Activated T-helper 2 cell treated with anti-CD3 and anti-CD28 coated beads, Interferon-gamma antibody, Interleukin-2, Interleukin-4, amounts not matched to agents 10 μg/mL and 5 μg/mL and 100 μg/mL, durations not matched to agents 14 hours and 24 hours and 36 hours (primary cell): ENCODE measurements around the gene NOG. TPM values are rescaled to one million over a fixed set of nuclear protein-coding genes. Genes with fewer than 3 reads are reported as not detected.
A peak's percentile ranks its signal among the peaks of the same experiment; 100 is the strongest.

Source experiments
- DNase-seq: peaks from one replicate; pipeline ENCODE4 v3.0.0; 2021; ENCODE audit warnings: low spot score
- H3K27ac Mint-ChIP-seq: one replicate; pipeline ENCODE4 v1.8.0; 2021; ENCODE audit warnings: mixed read lengths
- H3K27me3 Mint-ChIP-seq: one replicate; pipeline ENCODE4 v1.8.0; 2021; ENCODE audit warnings: low read depth, mixed read lengths
- H3K36me3 Mint-ChIP-seq: one replicate; pipeline ENCODE4 v1.8.0; 2021; ENCODE audit warnings: low read depth, mixed read lengths
- H3K4me1 Mint-ChIP-seq: one replicate; pipeline ENCODE4 v1.8.0; 2021; ENCODE audit warnings: low read depth, mixed read lengths
- H3K4me3 Mint-ChIP-seq: one replicate; pipeline ENCODE4 v1.8.0; 2021; ENCODE audit warnings: low read depth, mild to moderate bottlenecking, moderate library complexity, mixed read lengths
- H3K9me3 Mint-ChIP-seq: one replicate; pipeline ENCODE4 v1.8.0; 2021; ENCODE audit warnings: mixed read lengths
- intact Hi-C: fragments of 100-400 bp; cut with micrococcal nuclease; formaldehyde crosslinking; loops from one replicate; pipeline ENCODE4 v1.15.1; 2023
- total RNA-seq: library from RNA; stranded (reverse); gene quantifications from 2 replicates; pipeline ENCODE4 v1.2.3, GENCODE V29; 2022

The NOG gene
- total RNA-seq, 1 donor from 2014 or later, result not detected

DNA sequence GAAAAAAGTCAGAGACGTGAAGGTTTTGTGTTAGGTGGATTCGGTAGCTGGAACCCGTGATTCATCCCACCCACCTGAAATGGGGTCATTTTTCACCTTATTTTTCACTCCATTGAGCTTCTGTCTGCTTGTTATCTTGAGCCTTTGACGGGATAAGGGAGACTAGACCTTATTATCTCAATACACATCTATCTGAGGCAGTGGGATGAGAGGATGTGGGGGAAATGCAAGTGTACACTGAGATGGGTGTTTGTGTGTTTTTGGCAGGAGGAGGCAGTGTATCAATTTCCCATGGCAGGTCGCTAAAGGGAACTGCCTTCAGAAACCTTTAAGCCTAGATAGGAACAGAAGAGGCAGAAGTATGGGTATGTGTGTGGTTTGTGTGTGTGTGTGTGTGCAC lies 6.2 kb upstream of the NOG start:
- DNase-seq, result no peak
- no peaks in the 10 kb centered on the region for H3K36me3 Mint-ChIP-seq
- no peaks in the 10 kb centered on the region for H3K9me3 Mint-ChIP-seq
- intact Hi-C loops, result no loop called here
- peaks cover 50% of the 10 kb centered on the region for H3K27me3 Mint-ChIP-seq
- no peak overlapping the region for H3K27ac Mint-ChIP-seq
- no peak overlapping the region for H3K4me3 Mint-ChIP-seq
- peaks cover 4% of the 10 kb centered on the region for H3K4me1 Mint-ChIP-seq

DNA sequence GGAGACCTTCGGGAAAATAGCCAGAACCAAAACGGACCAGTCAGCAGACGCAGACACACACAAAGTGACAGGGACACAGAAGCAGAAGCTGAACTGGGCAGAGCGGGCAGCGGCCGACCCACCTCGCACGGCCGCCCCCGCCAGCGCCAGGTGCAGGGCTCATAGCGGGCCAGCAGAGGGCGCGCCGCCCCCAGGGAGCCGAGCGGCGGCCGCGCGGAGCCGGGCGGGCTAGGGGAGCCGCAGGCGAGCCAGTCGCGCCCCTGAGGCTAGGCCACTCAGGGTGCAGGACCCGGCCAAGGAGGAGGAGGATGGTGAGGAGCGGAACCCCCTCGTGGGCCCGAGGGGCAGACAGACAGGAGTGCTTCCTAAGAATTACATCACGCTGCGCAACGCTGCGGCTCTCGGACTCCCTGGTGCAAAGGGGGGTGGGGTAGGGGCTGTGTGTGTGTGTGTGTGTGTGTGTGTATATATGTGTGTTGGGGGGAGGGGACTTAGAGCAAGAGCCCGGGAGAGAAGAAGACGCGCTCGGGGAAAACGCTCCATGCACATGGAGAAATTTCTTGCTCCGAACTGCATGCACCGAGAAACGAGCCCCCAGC lies 913 bp upstream of the NOG start:
- Mint-ChIP-seq H3K4me1 (peaks cover 19% of the 10 kb centered on the region), H3K27ac (no peak overlapping the region), H3K36me3 (no peaks in the 10 kb centered on the region), H3K4me3 (peak overlapping the region; percentile 64), H3K27me3 (peaks cover 55% of the 10 kb centered on the region), H3K9me3 (no peaks in the 10 kb centered on the region)
- DNase-seq, result peak; percentile 48
- intact Hi-C loops, result loop anchor here (1.0 to 10.0 kb wide), 5 partner anchors 62 to 352 kb away; no protein-coding TSS in a partner anchor

DNA sequence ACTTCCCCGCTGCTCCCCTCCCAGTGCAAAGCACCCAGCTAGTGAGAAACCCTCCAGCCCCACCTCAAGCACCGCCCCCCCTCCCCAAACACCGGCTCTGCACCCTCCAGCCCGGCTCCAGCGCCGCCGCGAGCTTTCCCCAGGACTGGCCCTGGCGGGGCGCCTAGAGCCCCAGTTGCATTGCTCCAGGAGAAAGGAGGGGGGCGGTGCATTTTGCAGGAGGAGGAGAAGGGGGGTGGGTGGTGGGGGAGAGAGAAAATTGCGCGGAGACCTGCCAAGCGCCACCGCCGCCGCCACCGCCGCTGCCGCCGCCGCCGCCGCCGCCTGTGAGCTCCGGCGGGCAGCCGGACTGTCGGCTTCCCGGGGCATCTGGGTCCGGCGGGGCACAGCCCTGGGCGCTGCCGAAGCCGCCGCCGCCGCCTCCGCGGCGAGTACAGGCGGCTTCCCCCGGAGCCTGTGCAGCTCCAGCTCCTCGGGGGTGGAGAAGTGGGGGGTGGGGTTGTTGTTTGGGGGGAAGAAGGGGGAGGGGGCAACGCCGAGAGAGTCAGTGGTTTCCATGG lies 333 bp upstream of the NOG start:
- intact Hi-C loops, result loop anchor here (2.0 to 10.0 kb wide), 2 partner anchors 86 to 352 kb away; no protein-coding TSS in a partner anchor
- DNase-seq, result no peak
- Mint-ChIP-seq H3K4me1 (peaks cover 19% of the 10 kb centered on the region), H3K9me3 (no peaks in the 10 kb centered on the region), H3K4me3 (peak overlapping the region; percentile 64), H3K27me3 (peaks cover 59% of the 10 kb centered on the region), H3K27ac (no peak overlapping the region), H3K36me3 (no peaks in the 10 kb centered on the region)

DNA sequence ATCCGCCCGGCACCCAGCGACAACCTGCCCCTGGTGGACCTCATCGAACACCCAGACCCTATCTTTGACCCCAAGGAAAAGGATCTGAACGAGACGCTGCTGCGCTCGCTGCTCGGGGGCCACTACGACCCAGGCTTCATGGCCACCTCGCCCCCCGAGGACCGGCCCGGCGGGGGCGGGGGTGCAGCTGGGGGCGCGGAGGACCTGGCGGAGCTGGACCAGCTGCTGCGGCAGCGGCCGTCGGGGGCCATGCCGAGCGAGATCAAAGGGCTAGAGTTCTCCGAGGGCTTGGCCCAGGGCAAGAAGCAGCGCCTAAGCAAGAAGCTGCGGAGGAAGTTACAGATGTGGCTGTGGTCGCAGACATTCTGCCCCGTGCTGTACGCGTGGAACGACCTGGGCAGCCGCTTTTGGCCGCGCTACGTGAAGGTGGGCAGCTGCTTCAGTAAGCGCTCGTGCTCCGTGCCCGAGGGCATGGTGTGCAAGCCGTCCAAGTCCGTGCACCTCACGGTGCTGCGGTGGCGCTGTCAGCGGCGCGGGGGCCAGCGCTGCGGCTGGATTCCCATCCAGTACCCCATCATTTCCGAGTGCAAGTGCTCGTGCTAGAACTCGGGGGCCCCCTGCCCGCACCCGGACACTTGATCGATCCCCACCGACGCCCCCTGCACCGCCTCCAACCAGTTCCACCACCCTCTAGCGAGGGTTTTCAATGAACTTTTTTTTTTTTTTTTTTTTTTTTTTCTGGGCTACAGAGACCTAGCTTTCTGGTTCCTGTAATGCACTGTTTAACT lies 1.0 kb downstream of the NOG start:
- peak; percentile 28 for DNase-seq
- Mint-ChIP-seq H3K4me1 (peaks cover 24% of the 10 kb centered on the region), H3K27ac (no peak overlapping the region), H3K27me3 (peaks cover 64% of the 10 kb centered on the region), H3K9me3 (no peaks in the 10 kb centered on the region), H3K4me3 (no peak overlapping the region), H3K36me3 (no peaks in the 10 kb centered on the region)
- intact Hi-C loops, result loop anchor here (10.0 kb wide), 1 partner anchor 350 kb away; no protein-coding TSS in a partner anchor

DNA sequence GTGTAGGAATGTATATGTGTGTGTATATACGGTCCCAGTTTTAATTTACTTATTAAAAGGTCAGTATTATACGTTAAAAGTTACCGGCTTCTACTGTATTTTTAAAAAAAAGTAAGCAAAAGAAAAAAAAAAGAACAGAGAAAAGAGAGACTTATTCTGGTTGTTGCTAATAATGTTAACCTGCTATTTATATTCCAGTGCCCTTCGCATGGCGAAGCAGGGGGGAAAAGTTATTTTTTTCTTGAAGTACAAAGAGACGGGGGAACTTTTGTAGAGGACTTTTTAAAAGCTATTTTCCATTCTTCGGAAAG lies 1.6 kb downstream of the NOG start:
- H3K4me1 Mint-ChIP-seq, result peaks cover 24% of the 10 kb centered on the region
- no peaks in the 10 kb centered on the region for H3K36me3 Mint-ChIP-seq
- H3K27ac Mint-ChIP-seq, result no peak overlapping the region
- intact Hi-C loops, result loop anchor here (10.0 kb wide), 1 partner anchor 350 kb away; no protein-coding TSS in a partner anchor
- DNase-seq, result no peak
- H3K4me3 Mint-ChIP-seq, result no peak overlapping the region
- no peaks in the 10 kb centered on the region for H3K9me3 Mint-ChIP-seq
- H3K27me3 Mint-ChIP-seq, result peaks cover 66% of the 10 kb centered on the region

DNA sequence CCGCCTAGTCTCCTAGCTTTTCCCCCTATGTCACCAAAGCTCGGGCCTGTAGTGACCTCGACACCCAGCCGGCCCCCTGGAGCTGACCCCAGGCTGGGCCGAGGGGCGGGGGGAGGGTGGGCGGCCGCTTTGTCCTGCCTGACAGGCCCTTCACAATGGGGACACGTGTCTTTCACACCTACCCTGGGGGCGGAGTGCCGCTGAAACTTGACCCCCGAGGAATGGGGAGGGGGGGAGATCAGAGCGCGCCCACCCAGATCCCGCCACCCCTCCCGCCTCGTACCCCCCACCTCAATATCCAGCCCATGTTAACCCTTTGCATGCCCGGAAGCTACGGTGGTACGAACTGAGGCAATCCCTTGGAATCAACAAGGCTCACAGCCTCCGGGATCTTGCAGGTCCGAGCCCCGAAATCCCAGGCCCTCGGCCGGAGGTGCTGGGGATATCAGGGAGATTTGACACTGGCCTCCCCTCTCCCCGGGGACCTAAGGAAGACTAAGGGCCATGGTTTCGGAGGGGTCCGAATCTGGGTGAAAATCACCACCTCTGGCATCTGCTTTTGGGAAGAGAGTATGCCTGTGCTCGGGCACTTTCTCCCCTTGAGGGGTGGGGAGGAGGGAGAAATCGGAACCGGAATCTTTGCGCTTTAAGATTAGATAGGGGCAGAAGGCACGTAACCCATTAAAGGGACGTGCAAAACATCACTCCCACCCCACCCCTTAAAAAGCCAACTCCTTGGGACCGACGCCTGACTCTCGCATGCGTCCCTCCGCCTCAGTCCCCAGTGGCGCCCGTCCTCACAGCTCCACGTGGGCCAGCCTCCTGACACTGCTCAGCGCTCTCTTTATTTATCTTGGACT lies 2.6 kb downstream of the NOG start:
- peaks cover 24% of the 10 kb centered on the region for H3K4me1 Mint-ChIP-seq
- H3K9me3 Mint-ChIP-seq, result no peaks in the 10 kb centered on the region
- H3K36me3 Mint-ChIP-seq, result no peaks in the 10 kb centered on the region
- intact Hi-C loops, result loop anchor here (10.0 kb wide), 1 partner anchor 349 kb away; no protein-coding TSS in a partner anchor
- H3K4me3 Mint-ChIP-seq, result no peak overlapping the region
- peaks cover 65% of the 10 kb centered on the region for H3K27me3 Mint-ChIP-seq
- H3K27ac Mint-ChIP-seq, result no peak overlapping the region
- no peak for DNase-seq

DNA sequence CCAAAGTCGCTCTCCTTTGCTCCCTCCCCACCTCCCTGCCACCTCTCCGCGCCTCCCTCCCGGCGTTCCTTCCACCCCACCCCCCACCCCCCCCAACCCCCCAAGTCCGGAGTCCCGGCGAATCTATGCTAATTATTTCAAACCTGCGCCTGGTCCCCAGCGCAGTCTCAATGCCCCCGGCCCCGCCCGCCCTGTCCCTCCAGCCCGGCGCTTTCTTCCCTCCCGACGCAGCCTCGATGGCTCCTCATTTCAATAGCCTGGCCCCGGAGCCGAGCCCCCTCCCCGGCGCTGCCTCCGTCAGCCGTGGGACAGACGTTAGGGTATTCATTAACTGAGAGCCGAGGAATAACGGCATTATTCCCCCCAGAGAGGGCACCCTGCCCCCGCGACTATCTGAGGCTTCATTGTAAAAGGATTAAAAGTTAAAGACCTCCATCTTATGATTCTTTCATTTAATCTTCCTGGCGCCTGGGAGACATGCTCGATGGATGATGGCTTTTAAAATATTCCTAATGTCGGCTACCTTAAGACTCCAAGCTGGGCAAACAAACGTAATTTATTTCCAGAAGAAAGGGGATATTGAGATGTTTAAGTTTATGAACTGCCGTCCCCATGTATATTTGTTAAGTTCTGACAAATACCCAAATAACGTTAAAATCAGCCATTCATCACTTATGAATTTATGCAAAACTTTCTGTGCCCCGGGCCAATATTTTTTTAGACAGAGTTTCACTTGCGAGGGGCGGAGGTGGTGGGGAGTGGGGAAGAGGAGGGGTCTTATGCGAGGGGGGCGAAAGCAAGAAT lies 3.4 kb downstream of the NOG start:
- Mint-ChIP-seq H3K27ac (no peak overlapping the region), H3K36me3 (no peaks in the 10 kb centered on the region), H3K4me3 (peak overlapping the region; percentile 39), H3K4me1 (peaks cover 24% of the 10 kb centered on the region), H3K9me3 (no peaks in the 10 kb centered on the region), H3K27me3 (peaks cover 63% of the 10 kb centered on the region)
- DNase-seq, result no peak
- intact Hi-C loops, result loop anchor here (10.0 kb wide), 1 partner anchor 348 kb away; no protein-coding TSS in a partner anchor

DNA sequence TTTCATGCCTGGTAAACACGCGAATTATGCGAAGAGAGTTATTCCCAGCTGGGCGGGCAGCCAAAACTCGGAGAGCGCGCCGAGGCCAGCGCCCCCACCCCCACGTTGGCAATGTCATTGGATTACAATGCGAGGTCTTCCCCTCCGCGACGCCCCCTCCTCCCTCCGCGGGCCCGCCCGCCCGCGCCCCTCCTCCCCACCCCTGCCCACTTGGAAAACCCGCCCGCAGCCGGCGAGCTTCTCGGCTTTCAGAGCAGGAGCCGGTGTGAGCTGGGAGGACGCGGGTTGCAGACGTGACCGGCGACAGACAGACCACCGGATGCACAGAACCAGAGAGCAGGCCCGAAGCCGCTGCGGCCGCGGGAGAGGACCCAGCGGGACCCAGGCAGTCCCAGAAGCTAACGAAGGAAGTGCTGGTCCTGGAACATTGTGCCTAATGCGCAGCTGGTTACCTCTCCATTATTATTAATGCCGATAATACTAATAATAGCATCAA lies 4.0 kb downstream of the NOG start:
- DNase-seq, result no peak
- intact Hi-C loops, result loop anchor here (10.0 kb wide), 1 partner anchor 347 kb away; no protein-coding TSS in a partner anchor
- no peaks in the 10 kb centered on the region for H3K36me3 Mint-ChIP-seq

DNA sequence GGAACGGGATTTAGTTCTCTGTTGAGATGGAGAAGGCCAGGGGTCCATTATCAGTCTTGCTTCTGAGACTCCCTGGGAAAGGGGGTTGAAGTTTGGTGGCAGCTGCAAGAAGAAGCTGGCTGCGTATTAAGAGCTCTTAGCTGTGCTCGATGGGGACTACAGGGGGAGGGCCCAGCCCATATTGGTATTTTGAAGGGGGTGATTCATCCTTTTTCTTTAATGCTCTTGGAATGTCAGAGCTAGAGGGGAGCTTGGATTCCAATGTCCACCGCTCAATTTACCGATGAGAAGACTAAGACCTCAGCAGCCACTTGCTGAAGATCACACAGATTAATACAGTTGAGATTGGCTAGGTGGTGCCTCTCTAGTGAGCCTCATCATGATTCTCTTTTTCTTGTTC lies 5.0 kb downstream of the NOG start:
- Mint-ChIP-seq H3K4me3 (no peak overlapping the region), H3K27me3 (peaks cover 64% of the 10 kb centered on the region), H3K27ac (no peak overlapping the region), H3K9me3 (no peaks in the 10 kb centered on the region), H3K36me3 (no peaks in the 10 kb centered on the region), H3K4me1 (peaks cover 25% of the 10 kb centered on the region)
- intact Hi-C loops, result loop anchor here (10.0 kb wide), 1 partner anchor 346 kb away; no protein-coding TSS in a partner anchor
- no peak for DNase-seq

More for the DNA sequence above, 4.0 kb downstream of the NOG start:
- Mint-ChIP-seq H3K9me3 (no peaks in the 10 kb centered on the region), H3K4me1 (peaks cover 20% of the 10 kb centered on the region), H3K27ac (no peak overlapping the region), H3K4me3 (no peak overlapping the region), H3K27me3 (peaks cover 61% of the 10 kb centered on the region)

DNA sequence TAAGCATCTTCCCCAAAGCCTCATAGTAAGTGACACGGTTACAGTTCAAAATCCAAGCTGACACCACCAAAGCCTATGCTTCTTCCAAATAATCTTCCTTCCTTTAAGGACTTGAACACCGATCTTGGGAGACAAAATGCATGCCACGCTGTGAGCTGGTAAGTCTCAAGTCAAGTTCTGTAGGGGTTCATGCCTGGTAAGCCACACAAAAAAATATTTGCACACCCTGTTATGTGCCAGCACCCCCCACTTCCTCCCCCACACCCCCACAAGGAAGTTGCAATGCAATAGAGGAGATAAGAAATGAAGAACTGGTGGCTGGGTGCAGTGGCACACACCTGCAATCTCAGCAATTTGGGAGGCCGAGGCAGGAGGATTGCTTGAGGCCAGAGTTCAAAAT lies 5.6 kb downstream of the NOG start:
- Mint-ChIP-seq H3K9me3 (no peaks in the 10 kb centered on the region), H3K36me3 (no peaks in the 10 kb centered on the region), H3K4me1 (peaks cover 28% of the 10 kb centered on the region), H3K4me3 (no peak overlapping the region), H3K27me3 (peaks cover 67% of the 10 kb centered on the region), H3K27ac (no peak overlapping the region)
- intact Hi-C loops, result loop anchor here (10.0 kb wide), 1 partner anchor 346 kb away; no protein-coding TSS in a partner anchor
- no peak for DNase-seq

DNA sequence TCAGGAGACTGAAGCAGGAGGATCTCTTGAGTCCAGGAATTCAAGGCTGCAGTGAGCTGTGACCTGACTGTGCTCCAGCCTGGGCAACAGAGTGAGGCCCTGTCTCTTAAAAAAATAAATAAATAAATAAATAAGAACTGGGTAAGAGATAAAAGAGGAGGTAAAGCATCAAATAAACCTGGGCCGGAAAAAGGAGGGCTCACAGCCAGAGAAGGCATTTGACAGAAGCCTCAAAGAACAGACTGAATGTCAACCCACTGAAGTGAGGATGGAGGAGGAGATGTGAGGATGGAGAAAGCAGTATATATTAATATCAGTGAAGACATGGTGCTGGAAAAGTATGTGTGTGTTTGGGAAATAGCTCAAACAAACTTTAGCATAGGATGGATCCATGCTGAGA lies 6.1 kb downstream of the NOG start:
- no peaks in the 10 kb centered on the region for H3K36me3 Mint-ChIP-seq
- intact Hi-C loops, result loop anchor here (10.0 kb wide), 1 partner anchor 345 kb away; no protein-coding TSS in a partner anchor
- no peak overlapping the region for H3K4me3 Mint-ChIP-seq
- no peak for DNase-seq
- H3K27ac Mint-ChIP-seq, result no peak overlapping the region
- H3K4me1 Mint-ChIP-seq, result peaks cover 31% of the 10 kb centered on the region
- H3K27me3 Mint-ChIP-seq, result peaks cover 70% of the 10 kb centered on the region
- no peaks in the 10 kb centered on the region for H3K9me3 Mint-ChIP-seq
